Stimulated activated CD4-positive, alpha-beta T cell treated with anti-CD3 and anti-CD28 coated beads, Interleukin-4, amount 100 ng/mL, for 4 hours (primary cell): Measurements from ENCODE around the gene CWC15.
"Not testable (repeated sequence)": the region's sequence is repeated elsewhere in the genome, so short reads cannot be mapped to it uniquely, and the experiment has no call there.

Experiments used
- DNase-seq, 2 experiments: peaks; one replicate each; pipeline ENCODE4 v3.0.0-alpha.2; 2020

CWC15 gene

DNA sequence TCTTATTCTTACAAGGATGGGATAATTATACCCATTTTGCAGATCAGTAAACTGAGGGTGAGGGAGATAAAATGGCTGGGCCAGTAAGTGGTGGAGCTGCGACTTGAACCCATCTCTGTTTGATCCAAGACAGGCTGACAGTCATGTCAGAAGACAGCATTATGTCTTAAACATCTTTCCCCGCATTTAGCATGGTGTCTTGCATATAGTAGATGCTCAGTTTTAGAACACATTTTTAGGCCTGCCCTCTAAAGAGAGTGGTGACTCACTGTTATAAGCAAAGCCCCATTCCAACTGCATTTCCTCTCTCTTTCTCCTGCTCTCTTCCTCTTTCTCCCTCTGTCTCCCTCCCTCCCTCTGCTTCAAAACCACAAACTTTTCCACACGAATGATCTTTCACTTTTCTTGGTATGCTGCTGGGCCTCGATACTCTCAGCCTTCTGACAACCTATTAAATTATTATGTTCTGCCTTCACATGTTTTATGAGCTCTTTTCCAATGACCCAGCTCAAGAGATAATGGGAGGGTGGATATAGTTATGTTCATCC lies 25.2 kb downstream of the CWC15 start:
- DNase-seq, result no peak

DNA sequence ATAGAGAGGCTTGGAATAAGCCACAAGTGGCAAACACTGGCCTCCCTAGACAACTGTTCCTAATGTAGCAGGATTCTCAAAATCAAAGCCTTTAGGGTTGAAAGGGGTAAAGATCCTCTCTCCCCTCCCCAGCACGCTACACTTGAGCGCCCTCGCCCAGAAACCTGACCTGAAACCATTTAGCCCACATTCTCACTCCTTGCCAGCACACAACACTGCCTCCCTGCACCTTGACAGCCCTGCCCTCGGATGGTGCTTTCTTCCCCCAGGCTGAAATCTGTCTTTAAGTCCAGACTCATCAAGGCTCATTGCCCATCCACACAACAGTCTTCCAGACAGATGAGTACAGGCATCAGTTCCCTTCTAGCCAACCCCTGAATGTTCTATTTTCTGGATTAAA lies 26.5 kb downstream of the CWC15 start:
- DNase-seq, result no peak

DNA sequence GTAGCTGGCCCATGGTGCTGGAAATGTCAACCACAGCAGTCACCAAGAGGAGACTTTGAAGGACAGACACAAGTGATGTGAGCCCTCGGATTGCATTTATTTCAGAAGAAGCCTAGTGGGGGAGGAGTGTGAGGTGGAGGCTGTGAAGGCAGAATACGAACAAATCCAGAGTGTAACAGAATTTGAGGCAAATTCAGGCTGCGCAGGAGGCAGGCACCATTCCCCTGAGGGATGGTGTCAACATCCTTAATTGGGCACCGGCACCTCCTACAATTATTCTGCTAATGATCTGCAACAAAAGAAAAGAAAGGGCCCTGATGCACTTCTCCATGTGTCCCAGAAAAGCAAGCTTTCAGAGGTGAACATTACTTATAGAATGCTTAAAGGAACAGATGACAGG lies 32.2 kb downstream of the CWC15 start:
- no peak for DNase-seq

DNA sequence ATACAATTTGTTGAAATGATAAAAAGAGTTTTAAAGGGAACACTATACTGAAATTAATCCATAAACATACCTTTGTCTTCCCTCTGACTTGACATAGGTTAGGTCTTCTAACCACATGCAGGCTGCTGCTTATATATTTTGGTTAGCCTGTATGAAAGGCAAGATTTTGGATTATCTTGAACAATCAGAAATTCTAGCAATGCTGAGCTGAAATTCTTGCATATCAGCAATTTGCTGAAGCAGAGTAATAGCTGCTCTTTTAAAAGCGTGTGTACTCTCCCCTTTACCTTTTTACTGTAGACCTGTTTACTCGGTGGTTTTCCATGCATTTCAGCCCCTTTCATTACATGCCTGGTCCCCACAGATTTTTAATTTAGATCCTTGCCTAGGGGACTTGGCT lies 34.0 kb downstream of the CWC15 start:
- no peak for DNase-seq

DNA sequence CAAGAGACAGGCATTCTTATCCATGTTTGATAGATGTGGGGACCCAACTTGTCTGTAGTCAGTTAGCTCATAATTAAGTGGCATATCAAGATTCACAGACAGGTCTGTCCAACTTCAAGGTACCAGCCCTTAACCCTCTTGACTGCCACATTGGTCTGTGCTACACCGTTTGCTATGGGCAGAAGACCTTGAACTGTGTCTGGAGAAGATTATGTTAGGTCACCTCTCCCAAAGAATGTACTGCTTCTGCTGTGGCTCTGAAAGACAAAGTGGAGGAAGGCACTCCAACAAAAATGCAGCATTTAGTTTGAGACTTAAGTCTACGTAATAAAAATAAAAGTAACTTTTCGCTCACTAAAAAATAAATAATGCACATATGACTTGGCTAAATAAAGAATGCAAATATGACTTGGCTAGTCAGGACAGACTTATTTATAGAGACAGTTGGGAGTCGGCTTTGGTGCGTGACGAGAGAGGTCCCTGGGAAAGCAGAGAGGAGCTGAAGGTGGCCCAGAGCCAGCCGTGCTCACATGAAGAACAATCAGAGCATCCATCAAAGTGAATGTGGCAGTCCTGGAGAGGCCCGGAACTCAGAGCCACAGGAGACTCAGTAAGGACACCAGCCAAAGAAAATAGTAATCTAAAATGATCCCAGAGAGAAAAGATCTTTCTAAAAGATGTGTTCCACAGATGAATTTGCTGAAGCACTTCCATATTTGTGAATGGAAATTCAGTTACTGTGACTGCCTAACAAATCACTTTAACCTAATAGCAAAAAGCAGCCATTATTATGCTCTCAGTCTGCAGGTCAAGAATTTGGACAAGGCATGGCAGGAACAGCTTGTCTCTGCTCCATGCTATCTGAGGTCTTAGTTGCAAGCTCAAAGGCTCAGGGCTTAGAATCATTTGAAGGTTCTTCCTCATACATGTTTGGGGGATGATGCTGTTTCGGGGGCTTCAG lies 35.0 kb downstream of the CWC15 start:
- no peak for DNase-seq

DNA sequence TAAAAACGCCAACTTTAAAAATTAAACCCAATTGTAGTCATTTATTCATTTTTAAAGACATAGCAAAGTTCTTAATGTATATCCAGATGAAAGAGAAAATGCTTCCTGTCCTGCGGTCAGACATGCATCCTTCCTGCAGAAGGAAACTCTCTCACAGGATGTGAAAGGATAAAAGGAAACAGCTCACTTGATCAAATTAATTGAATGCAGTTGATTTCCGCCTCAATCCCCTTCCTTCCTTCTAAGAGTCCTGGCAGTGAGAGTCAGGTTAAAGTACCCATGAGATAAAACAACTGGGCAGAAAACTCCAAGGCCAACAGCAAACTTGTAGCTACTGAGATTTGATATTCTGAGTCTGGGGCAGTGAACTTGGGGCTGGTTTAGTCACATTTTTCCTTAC lies 38.5 kb downstream of the CWC15 start:
- DNase-seq, result no peak

DNA sequence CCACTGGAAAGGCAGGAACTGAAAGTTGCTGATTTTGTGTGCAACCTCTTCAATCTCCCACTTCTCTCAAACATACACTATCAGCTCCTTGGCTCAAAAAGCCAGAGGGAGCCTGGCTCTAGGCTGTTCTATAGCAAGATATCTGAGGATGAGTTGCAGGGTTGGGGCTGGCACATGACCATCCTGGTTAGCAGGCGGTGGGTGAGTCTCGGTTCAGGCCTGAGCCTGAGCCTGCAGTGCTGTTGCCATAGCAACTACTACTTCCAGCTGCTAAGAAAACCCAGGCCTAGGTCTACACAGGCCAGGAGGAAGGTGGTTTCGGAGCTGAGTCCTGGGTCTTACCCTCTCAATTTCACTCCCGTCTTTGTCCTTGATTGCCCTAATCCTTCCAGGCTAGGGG lies 39.0 kb downstream of the CWC15 start:
- DNase-seq, result no peak

DNA sequence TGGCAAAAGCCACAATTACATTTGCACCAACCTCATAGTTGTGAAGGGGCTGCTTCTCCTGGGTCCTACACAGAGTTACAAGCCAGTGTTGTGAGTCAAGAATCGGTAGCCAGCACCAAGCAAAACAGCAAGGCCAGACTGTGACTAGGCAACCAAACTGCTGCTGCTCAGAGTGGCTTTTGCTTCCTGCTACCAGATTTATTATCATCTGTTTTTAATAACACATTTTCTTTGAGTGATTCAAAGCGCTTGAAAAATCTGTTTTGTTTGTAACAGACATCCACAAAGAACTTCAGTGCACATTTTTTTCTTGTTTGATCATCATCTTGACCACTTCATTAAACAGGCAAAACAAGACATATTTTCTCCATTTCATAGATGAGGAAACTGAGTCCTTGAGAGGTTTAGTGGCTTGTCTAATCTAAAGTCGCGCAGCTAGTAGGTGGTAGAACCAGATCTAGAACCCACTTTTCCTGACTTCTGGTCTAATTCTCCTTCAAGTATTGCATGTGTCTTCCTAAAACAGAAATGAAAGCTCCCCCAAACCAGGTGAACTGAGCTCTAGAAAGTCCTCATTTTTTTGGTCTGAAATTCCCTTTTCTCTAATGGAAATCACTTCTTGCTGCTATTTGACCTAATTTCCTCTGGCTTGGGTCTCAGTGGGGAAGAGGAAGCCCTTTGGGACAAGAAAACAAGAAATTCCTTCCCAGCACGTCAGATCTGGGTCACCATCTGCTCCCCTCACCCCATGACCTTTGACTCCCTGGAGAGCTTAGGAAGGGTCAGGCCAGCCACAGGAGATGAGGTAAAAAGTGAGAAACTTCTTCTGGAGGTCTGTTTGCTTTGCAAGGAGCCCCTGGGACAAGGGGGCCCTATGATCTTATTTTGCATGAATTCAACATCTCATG lies 39.9 kb downstream of the CWC15 start:
- no peak for DNase-seq

DNA sequence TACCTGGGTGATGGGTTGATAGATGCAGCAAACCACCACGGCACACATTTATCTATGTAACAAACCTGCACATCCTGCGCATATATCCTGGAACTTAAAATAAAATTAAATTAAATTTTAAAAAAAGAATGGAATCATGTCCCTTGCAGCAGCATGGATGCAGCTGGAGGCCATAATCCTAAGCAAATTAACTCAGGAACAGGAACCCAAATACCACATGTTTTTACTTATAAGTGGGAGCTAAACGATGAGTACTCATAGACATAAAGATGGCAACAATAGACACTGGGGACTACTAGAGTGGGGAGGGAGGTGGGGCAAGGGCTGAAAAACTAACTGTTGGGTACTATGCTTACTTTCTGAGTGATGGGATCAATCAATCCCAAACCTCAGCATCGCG lies 40.9 kb downstream of the CWC15 start:
- DNase-seq, result no peak

DNA sequence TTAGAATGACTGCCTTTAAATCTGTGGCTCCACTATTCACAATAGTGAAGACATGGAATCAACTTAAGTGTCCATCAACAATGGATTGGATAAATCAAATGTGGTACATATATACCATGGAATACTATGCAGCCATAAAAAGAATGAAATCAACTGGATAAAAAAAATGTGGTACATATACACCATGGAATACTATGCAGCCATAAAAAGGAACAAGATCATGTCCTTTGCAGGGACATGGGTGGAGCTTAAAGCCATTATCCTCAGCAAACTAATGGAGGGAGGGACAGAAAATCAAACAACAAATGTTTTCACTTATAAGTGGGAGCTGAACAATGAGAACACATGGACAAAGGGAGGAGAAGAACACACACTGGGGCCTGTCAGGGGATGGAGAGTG lies 41.3 kb downstream of the CWC15 start:
- DNase-seq, result not testable (repeated sequence)

DNA sequence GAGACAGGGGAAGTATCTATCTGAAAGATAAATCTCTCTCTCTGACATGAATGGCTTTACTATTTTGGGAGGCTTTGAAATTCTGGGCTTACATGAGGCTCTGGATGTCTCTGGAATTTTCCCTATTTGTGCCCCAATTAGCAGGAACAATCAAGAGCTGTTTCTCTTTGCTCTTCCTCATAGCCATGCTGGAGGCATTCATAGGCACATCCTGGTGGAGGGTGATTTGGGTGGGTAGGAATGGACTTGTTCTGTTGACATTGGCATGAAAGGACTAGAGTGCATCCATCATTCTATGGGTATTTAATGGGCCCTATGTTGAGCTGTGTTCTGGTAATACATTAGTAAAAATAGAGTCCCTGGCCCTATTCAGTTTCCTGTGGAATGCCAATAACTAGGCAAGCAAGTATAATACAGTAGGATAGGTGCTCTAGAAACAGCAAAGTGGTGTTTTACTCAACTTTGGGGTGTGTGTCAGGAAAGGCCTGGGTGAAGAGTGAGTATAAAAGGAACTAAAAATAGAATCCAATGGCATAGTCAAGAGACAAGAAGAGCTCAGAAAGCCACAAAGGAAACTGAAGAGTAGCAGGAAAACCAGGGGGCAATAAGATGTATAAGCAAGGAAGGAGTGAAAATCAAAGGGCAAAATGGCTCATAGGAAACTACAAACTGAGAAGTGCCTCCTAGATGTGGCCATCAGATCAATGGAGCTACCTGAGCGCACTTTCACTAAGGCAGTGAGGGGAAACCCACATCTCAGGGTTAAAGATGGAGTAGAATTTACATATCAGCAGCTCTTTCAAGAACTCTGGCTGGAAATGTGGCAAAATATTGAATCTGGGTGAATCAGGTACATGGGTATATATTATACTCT lies 45.0 kb downstream of the CWC15 start:
- DNase-seq, result no peak

DNA sequence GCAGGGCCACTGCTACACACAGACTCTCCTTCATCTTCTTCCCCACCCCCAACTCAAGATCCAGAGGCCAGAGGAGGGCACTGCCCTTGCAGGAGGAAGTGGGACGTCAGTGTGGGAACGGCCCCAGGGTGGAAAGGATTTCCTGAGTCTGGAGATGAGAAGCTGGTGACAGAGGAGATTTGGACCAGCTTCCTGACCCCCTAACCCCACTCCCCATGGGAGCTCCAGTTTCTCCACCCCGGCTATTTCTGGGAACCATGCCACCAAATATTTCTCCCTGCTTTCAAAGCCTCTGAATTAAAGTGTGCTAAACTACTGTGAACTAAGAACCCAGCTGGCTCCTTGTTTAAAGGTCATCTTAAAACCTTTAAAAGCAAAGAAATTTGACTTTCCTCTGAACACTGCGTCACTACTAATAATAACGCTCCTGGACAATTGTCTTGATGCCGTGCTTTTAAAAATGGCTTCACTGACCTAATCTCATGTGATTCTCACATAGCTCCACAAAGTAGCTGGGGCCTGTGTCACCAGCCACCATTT lies 46.6 kb downstream of the CWC15 start:
- no peak for DNase-seq

DNA sequence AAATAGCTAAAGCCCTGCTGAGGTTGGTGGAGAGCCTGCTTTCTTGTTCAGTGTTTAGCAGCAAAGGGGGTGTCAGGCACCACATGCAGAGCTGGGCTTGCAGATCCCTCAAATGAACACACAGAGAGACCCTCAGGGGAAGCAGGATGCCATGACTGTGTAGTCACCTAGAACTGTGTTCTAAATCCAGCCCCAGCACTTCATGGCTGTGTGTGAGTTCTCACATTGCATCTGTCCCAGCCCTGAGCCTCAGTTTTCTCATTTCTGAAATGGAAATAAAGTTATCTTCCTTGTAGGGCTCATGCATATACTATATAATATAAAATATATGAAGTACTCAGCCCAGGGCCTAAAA lies 47.1 kb downstream of the CWC15 start:
- no peak for DNase-seq

DNA sequence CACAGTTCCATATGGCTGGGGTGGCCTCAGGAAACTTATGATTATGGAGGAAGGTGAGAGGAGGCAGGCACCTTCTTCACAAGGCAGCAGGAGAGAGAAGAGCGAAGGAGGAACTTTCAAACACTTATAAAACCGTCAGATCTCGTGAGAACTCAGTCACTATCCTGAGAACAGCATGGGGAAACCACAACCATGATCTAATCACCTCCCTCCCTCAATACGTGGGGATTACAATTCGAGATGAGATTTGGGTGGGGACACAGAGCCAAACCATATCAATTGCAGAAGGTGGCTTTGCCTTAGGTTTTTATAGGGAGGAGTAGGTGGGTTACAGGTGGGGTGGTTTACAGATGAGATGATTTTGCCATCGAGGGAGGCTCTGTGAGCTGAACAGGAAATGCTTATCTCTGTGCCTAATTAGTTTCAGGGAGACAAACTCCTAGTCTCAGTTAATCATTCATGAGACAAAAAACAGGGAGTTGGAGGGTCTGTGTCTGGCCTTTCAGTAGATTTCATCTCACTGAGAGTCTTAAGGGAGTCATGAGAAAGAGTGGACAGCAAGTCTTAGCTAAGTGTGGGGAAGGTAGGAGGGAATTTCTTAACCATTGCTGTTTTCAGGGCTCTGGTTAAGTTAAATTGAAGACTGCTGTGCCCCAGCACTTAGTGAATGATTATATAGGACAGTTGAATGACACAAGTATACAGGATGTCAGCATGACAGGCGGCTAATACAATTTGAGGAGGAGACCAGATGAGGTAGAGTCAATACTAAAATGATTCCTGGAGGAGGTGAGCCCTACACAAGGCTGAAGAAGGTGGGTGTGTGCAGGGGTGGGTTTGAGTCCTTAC lies 47.7 kb downstream of the CWC15 start:
- no peak for DNase-seq

DNA sequence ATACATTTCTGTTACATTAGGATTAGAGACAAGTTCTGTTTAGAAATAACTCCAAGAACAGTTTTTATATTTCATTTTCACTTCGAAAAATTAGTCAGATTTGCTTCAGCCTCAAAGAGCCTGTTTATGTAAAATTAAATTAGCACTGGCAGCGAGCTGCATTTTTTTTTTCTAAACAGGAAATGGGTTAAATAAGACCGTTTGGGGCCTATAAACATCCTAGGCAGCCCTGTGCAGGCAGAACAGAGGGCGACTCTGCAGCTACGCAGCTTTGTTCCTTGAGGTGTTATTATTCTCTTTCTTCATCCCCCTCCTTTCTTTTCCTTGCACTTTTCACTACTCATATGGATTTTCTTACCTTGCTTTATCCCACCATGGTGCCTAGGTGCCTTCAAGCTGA lies 48.7 kb downstream of the CWC15 start:
- no peak for DNase-seq

DNA sequence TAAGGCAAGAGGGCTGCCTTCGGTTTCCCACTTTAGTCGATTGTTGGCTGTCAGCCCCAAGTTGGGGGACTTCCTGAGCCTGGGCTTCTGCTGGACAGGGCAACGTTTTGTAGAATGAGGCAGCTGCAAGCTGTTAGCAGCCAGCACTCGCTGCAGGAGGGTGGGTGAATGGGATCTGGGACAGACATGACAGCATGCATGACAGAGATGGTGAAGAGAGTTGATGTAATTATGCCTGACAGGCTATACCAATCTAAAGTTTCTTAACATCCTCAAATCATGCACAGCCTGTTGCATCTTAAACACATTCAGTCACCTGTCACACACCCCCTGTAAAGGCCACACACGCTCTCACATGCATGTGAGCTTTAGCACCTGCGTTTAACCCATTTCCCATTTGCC lies 49.2 kb downstream of the CWC15 start:
- DNase-seq, result no peak

DNA sequence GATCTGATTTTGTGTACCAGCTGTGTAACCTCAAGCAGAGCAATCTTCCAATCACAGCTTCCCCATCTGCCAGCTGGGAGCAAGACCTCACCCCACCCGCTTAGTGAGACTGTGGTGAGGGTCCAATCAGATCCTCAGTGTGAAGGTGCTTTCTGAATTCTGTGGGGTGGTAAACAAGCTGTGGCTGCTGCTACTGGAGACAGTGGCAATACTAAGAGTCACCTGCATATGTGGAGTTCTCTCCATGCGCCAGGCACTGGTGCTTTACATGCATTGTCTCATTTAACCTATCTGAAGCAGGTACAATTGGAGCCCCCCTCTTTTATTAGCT lies 50.4 kb downstream of the CWC15 start:
- no peak for DNase-seq

DNA sequence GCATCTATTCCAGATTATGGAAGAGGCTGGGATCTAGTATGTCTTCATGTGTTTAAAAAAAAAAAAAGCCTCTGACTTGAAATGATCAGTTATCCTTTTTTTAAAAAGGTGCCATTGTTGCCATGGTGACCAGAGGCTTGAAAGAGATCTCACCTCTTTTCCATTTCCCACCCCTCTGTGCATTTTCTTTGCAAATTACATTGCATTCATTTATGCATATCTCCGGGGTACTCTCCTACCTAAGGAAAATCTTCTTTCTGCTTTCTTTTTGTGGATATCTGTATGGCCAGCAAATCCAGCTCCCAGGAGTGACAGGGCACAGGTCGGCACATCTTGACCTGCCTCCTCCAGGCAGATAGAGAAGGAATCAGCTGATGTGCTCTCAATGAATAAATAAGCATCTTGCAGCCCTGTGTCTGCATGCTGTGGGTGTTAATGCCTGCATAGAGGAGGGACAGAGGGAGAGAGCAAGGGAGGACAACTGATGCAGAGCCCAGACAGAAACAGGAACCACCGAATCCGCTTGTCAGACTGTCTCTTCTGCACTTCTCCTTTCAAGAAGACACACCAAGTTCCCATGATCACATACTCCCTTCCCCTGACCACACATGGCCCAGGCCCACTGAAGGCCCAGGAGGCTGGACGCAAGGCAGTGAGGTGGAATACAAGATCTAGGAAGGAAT lies 50.9 kb downstream of the CWC15 start:
- no peak for DNase-seq

DNA sequence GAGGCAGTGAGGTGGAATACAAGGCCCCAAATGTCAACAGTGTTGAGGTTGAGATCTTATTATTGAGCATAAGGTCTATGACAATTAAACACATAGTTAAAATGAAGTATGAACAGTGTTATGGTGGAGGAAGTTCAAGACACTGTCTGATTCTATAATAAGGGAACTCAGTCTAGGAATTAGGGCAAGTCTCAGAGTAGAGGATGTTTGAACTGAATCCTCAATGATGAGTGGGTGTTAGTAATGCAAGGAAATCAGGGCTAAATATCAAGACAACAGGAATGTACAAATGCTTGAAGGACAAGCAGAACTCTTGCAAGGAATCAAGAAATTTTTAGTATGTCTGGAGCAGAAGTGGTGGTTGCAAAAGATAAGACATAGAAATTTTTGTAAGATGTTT lies 53.0 kb downstream of the CWC15 start:
- DNase-seq, result no peak

DNA sequence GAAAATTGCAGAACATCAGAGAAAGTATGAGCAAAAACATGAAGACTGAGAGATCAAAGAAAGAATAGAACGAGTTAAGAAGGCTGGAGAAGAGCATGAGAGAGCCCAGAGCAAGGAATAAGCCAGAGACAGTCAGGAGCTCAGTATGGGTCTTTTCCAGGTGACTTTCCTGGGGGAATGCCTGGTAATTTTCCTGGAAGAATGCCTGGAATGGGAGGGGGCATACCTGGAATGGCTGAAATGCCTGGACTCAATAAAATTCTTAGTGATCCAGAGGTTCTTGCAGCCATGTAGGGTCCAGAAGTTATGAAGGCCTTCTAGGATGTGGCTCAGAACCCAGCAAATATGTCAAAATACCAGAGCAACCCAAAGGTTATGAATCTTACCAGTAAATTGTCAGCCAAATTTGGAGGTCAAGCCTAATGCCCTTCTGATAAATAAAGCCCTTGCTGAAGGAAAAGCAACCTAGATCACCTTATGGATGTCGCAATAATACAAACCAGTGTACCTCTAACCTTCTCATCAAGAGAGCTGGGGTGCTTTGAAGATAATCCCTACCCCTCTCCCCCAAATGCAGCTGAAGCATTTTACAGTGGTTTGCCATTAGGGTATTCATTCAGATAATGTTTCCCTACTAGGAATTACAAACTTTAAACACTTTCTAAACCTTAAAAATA lies 59.5 kb downstream of the CWC15 start:
- DNase-seq, result not testable (repeated sequence)
